Colonic mucosa (tissue), 4 donors: ENCODE data around the gene VWA5B1. TPM values are rescaled to one million over a fixed set of nuclear protein-coding genes. Genes with fewer than 3 reads are reported as not detected.

Experiments
- DNase-seq: peaks from one replicate; pipeline ENCODE4 v3.0.0-alpha.2; 2020
- H3K27ac ChIP-seq: fragments of 200-600 bp; one replicate; pipeline ENCODE4 v1.8.0; 2021
- H3K27me3 ChIP-seq: fragments of 200-600 bp; one replicate; pipeline ENCODE4 v1.8.0; 2021
- H3K36me3 ChIP-seq: fragments of 200-600 bp; one replicate; pipeline ENCODE4 v1.8.0; 2021
- H3K4me1 ChIP-seq: fragments of 200-600 bp; one replicate; pipeline ENCODE4 v1.8.0; 2021; ENCODE audit warnings: mild to moderate bottlenecking
- H3K4me3 ChIP-seq: fragments of 200-600 bp; one replicate; pipeline ENCODE4 v1.8.0; 2021
- H3K9ac ChIP-seq, 2 donors: one replicate each; pipeline ENCODE4 v1.7.0; 2013; ENCODE audit warnings: control low read depth in 2 of 2, low read depth in 2 of 2, low read length in 2 of 2
- H3K9me3 ChIP-seq: fragments of 200-600 bp; one replicate; pipeline ENCODE4 v1.8.0; 2021
- intact Hi-C: fragments of 100-400 bp; cut with DNase I; formaldehyde crosslinking; loops from one replicate; pipeline ENCODE4 v1.14.1; 2022
- total RNA-seq, 2 donors: library from RNA; stranded (reverse); fragmentation: NEBNext Ultra II Directional in 1 of 2; extraction: Animal tissue kit (Norgen Biotek cat#: 25700) in 1 of 2; gene quantifications; one replicate each; pipeline ENCODE4 v1.2.1, GENCODE V29; 2021
- TF ChIP-seq, protein P1 (sequence below): fragments of 200-600 bp; IDR thresholded peaks from one replicate; pipeline ENCODE4 v1.8.0; 2022; ENCODE audit warnings: antibody characterized with exemption, mild to moderate bottlenecking
- donor health status: healthy.
- donor health status: DM: no; HTN: no; CAD: no.
- donor health status: DM: no; HTN: no; CAD: no.

The VWA5B1 gene
- total RNA-seq, 2 donors from 2014 or later, result 0.29 to 0.30 TPM

- no peaks in the 10 kb centered on the region for H3K36me3 ChIP-seq
- no peak overlapping the region for H3K9ac ChIP-seq
- H3K4me1 ChIP-seq, result no peaks in the 10 kb centered on the region
- H3K27me3 ChIP-seq, result no peaks in the 10 kb centered on the region
- intact Hi-C loops, result no loop called here
- H3K4me3 ChIP-seq, result no peak overlapping the region
- no peak for DNase-seq
- TF ChIP-seq, protein P1, sequence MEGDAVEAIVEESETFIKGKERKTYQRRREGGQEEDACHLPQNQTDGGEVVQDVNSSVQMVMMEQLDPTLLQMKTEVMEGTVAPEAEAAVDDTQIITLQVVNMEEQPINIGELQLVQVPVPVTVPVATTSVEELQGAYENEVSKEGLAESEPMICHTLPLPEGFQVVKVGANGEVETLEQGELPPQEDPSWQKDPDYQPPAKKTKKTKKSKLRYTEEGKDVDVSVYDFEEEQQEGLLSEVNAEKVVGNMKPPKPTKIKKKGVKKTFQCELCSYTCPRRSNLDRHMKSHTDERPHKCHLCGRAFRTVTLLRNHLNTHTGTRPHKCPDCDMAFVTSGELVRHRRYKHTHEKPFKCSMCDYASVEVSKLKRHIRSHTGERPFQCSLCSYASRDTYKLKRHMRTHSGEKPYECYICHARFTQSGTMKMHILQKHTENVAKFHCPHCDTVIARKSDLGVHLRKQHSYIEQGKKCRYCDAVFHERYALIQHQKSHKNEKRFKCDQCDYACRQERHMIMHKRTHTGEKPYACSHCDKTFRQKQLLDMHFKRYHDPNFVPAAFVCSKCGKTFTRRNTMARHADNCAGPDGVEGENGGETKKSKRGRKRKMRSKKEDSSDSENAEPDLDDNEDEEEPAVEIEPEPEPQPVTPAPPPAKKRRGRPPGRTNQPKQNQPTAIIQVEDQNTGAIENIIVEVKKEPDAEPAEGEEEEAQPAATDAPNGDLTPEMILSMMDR, result no peak
- H3K9me3 ChIP-seq, result no peaks in the 10 kb centered on the region
- no peak overlapping the region for H3K27ac ChIP-seq
Observed at GRCh38 chr1:20373286-20373685, 82.6 kb downstream of the VWA5B1 start.

DNA sequence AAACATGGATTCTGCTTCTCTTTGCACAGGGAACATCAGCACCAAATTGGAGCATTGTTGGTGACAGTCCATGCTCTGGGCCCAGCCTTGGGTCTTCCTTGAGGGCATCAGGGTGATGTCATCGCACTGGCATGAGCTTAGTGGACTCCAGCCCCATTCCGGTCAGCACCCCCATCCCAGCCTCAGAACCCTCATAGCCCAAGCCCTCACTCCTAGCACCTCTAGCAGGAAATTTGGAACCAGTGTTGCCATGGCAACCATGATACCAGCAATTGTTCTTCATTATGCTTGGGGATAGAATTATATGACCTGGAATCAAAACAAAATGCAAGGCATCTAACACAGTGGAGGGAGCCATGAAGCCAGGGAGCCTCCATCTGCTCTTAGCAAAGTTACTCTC, 83.1 kb downstream of the VWA5B1 start:
- no peak overlapping the region for H3K27ac ChIP-seq
- H3K9ac ChIP-seq, result no peak overlapping the region
- H3K27me3 ChIP-seq, result no peaks in the 10 kb centered on the region
- H3K4me1 ChIP-seq, result no peaks in the 10 kb centered on the region
- intact Hi-C loops, result no loop called here
- TF ChIP-seq, protein P1, result no peak
- no peak overlapping the region for H3K4me3 ChIP-seq
- DNase-seq, result no peak
- no peaks in the 10 kb centered on the region for H3K9me3 ChIP-seq
- no peaks in the 10 kb centered on the region for H3K36me3 ChIP-seq

DNA sequence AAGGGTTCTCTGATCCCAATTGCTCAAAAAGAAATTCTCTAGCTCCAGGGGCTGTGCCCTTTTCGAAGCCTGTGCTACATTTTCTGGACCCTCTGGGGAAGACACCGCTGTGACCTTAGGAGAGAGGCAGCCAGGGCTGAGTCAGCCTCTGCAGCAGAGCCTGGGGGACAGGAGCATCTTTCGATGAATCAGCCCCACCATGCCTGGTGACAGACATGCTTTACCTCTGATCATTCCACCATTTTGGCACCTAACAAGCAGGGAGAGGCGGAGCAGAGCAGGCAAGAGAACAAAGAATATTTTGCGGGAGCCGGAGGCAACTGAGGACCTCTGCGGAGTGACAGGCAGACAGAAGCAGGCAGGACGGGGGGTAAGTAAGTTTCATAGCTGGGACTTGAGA, 84.9 kb downstream of the VWA5B1 start:
- Histone ChIP-seq H3K4me1 (no peaks in the 10 kb centered on the region), H3K36me3 (no peaks in the 10 kb centered on the region), H3K4me3 (no peak overlapping the region), H3K27me3 (no peaks in the 10 kb centered on the region), H3K27ac (no peak overlapping the region), H3K9me3 (no peaks in the 10 kb centered on the region), H3K9ac (no peak overlapping the region)
- TF ChIP-seq, protein P1, result no peak
- DNase-seq, result no peak
- intact Hi-C loops, result loop anchor here (5.0 kb wide), 1 partner anchor 117 kb away; no protein-coding TSS in a partner anchor

GRCh38 chr1:20376171-20376570, 85.5 kb downstream of the VWA5B1 start:
- no peaks in the 10 kb centered on the region for H3K27me3 ChIP-seq
- H3K9me3 ChIP-seq, result no peaks in the 10 kb centered on the region
- no peak overlapping the region for H3K9ac ChIP-seq
- no peak for DNase-seq
- intact Hi-C loops, result loop anchor here (5.0 kb wide), 1 partner anchor 116 kb away; no protein-coding TSS in a partner anchor
- TF ChIP-seq, protein P1, result no peak
- no peak overlapping the region for H3K4me3 ChIP-seq
- H3K36me3 ChIP-seq, result no peaks in the 10 kb centered on the region
- H3K4me1 ChIP-seq, result no peaks in the 10 kb centered on the region
- H3K27ac ChIP-seq, result no peak overlapping the region

- H3K9me3 ChIP-seq, result no peaks in the 10 kb centered on the region
- no peak overlapping the region for H3K27ac ChIP-seq
- no peak overlapping the region for H3K9ac ChIP-seq
- H3K4me1 ChIP-seq, result no peaks in the 10 kb centered on the region
- no peaks in the 10 kb centered on the region for H3K27me3 ChIP-seq
- TF ChIP-seq, protein P1, result peak; percentile 70
- intact Hi-C loops, result loop anchor here (5.0 kb wide), 1 partner anchor 115 kb away; no protein-coding TSS in a partner anchor
- no peaks in the 10 kb centered on the region for H3K36me3 ChIP-seq
- H3K4me3 ChIP-seq, result no peak overlapping the region
- peak; percentile 52 for DNase-seq
Observed at GRCh38 chr1:20376880-20377494, 86.3 kb downstream of the VWA5B1 start.
